ENCODE measurements around the gene FNBP1L.

DNA sequence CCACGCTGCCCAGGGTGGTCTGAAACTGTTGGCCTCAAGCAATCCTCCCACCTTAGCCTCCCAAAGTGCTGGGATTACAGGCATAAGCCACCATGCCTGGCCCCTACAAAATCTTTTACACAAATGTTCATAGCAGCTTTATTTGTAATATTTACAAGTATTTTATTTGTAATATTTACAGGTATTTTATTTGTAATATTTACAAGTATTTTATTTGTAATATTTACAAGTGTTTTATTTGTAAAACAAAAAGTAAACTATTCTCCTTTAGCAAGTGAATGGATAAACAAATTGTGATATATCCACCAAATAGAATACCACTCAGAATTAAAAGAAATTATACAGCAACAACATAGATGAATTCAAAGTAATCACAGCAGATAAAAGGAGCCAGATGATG, 11.4 kb upstream of the FNBP1L start:
- TF ChIP-seq EP300 (IDR thresholded peaks at IDR 0.05; ENCODE audit: borderline replicate concordance in 1 of 2, low read depth in 1 of 2, low read length in 1 of 2) (no peak), TAF1 (IDR thresholded peaks at IDR 0.05; ENCODE audit: borderline replicate concordance, low read depth, low read length) (no peak), GABPA (IDR thresholded peaks at IDR 0.05; ENCODE audit: low read depth) (no peak)
- TF ChIP-seq, protein P1, sequence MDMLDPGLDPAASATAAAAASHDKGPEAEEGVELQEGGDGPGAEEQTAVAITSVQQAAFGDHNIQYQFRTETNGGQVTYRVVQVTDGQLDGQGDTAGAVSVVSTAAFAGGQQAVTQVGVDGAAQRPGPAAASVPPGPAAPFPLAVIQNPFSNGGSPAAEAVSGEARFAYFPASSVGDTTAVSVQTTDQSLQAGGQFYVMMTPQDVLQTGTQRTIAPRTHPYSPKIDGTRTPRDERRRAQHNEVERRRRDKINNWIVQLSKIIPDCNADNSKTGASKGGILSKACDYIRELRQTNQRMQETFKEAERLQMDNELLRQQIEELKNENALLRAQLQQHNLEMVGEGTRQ (IDR thresholded peaks at IDR 0.05; ENCODE audit: borderline replicate concordance, low read depth, low read length): no peak
- TF ChIP-seq, protein P2, sequence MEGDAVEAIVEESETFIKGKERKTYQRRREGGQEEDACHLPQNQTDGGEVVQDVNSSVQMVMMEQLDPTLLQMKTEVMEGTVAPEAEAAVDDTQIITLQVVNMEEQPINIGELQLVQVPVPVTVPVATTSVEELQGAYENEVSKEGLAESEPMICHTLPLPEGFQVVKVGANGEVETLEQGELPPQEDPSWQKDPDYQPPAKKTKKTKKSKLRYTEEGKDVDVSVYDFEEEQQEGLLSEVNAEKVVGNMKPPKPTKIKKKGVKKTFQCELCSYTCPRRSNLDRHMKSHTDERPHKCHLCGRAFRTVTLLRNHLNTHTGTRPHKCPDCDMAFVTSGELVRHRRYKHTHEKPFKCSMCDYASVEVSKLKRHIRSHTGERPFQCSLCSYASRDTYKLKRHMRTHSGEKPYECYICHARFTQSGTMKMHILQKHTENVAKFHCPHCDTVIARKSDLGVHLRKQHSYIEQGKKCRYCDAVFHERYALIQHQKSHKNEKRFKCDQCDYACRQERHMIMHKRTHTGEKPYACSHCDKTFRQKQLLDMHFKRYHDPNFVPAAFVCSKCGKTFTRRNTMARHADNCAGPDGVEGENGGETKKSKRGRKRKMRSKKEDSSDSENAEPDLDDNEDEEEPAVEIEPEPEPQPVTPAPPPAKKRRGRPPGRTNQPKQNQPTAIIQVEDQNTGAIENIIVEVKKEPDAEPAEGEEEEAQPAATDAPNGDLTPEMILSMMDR (IDR thresholded peaks at IDR 0.05): no peak

All from SK-N-SH (cell line).